Measurements from ENCODE around the gene CBY2. TPM values are rescaled to one million over a fixed set of nuclear protein-coding genes. Genes with fewer than 3 reads are reported as not detected.
"Not testable (repeated sequence)": the region's sequence is repeated elsewhere in the genome, so short reads cannot be mapped to it uniquely, and the experiment has no call there.

CBY2 gene
- total RNA-seq, 2 experiments from 2014 or later: not detected

GRCh38 chr13:45752510-45752909 lies 50.4 kb downstream of the CBY2 start:
- H3K4me1 ChIP-seq (ENCODE audit: insufficient read depth, low read length): no peaks in the 10 kb centered on the region
- TF ChIP-seq, protein P1, sequence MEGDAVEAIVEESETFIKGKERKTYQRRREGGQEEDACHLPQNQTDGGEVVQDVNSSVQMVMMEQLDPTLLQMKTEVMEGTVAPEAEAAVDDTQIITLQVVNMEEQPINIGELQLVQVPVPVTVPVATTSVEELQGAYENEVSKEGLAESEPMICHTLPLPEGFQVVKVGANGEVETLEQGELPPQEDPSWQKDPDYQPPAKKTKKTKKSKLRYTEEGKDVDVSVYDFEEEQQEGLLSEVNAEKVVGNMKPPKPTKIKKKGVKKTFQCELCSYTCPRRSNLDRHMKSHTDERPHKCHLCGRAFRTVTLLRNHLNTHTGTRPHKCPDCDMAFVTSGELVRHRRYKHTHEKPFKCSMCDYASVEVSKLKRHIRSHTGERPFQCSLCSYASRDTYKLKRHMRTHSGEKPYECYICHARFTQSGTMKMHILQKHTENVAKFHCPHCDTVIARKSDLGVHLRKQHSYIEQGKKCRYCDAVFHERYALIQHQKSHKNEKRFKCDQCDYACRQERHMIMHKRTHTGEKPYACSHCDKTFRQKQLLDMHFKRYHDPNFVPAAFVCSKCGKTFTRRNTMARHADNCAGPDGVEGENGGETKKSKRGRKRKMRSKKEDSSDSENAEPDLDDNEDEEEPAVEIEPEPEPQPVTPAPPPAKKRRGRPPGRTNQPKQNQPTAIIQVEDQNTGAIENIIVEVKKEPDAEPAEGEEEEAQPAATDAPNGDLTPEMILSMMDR (IDR thresholded peaks at IDR 0.05): no peak
- no peak overlapping the region for H3K27ac ChIP-seq (ENCODE audit: low read depth in 1 of 2, low read length in 2 of 2)
- intact Hi-C loops (cut with DNase I, micrococcal nuclease): no loop called here
- no peaks in the 10 kb centered on the region for H3K36me3 ChIP-seq (ENCODE audit: insufficient read depth, low read length)
- DNase-seq (no peak), ATAC-seq (ENCODE audit: poor library complexity) (no peak)
- H3K27me3 ChIP-seq (ENCODE audit: control insufficient read depth in 1 of 2, insufficient read depth in 2 of 2, low read length in 2 of 2): no peaks in the 10 kb centered on the region
- no peaks in the 10 kb centered on the region for H3K36me3 Mint-ChIP-seq (ENCODE audit: low read depth)
- no peaks in the 10 kb centered on the region for H3K4me1 Mint-ChIP-seq (ENCODE audit: low read depth)
- no peak overlapping the region for H3K27ac Mint-ChIP-seq
- no peak overlapping the region for H3K4me3 Mint-ChIP-seq
- POLR2A ChIA-PET: no interaction called here
- CTCF ChIA-PET: no interaction called here
- H3K9me3 ChIP-seq (ENCODE audit: control insufficient read depth in 1 of 2, insufficient read depth in 1 of 2, low read length in 2 of 2): no peaks in the 10 kb centered on the region
- no peaks in the 10 kb centered on the region for H3K27me3 Mint-ChIP-seq
- H3K9me3 Mint-ChIP-seq: peaks cover under 1% of the 10 kb centered on the region
- no peak overlapping the region for H3K4me3 ChIP-seq (ENCODE audit: low read length)

GRCh38 chr13:45756498-45756897 lies 54.4 kb downstream of the CBY2 start:
- H3K27ac Mint-ChIP-seq; H3K4me3 Mint-ChIP-seq; H3K36me3 ChIP-seq (ENCODE audit: insufficient read depth, low read length); H3K4me1 ChIP-seq (ENCODE audit: insufficient read depth, low read length); H3K36me3 Mint-ChIP-seq (ENCODE audit: low read depth); intact Hi-C loops (cut with DNase I, micrococcal nuclease); H3K27me3 ChIP-seq (ENCODE audit: control insufficient read depth in 1 of 2, insufficient read depth in 2 of 2, low read length in 2 of 2); H3K27ac ChIP-seq (ENCODE audit: low read depth in 1 of 2, low read length in 2 of 2); DNase-seq; ATAC-seq (ENCODE audit: poor library complexity); H3K4me3 ChIP-seq (ENCODE audit: low read length); CTCF ChIA-PET; H3K9me3 ChIP-seq (ENCODE audit: control insufficient read depth in 1 of 2, insufficient read depth in 1 of 2, low read length in 2 of 2); POLR2A ChIA-PET; H3K27me3 Mint-ChIP-seq; H3K4me1 Mint-ChIP-seq (ENCODE audit: low read depth); H3K9me3 Mint-ChIP-seq: not testable (repeated sequence)

DNA sequence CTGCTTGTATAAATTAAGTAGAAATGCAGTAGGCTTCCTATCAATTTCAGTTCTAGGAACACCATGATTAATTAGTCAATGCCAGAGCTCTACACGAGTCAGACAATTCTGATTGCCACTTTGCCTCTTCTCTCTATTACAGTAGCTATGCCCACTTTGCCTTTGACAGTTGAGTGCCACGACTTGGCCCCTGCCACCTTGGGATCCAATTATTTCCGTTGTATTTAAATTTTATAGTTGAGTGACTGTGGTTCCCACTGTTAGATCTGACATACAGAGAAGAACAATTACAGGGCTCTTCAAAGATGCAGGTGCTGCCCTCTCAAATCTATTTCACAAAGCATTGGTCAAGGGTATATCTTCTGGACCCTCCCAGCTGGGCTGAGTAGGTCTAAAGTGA lies 55.5 kb downstream of the CBY2 start:
- POLR2A ChIA-PET: not testable (repeated sequence)

DNA sequence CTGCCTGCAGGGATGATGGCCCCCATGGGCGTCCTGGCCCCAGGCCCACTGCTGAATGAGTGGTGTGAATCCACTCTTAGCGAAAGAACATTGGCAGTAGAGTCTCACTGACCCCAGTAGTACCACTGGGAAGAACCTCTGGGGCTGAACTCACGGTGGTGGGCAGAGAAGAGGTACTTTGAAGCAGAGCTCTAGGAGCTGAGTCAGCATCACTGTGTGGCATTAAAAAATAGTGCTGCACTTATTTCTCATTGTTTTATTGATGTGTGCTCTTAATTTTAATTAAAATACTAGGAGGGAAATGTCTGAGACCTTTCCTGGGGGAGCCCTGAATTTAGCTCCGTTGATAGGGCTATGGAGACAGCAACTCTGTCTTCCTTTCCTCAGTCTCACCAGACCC lies 61.3 kb downstream of the CBY2 start:
- no peak overlapping the region for H3K27ac ChIP-seq (ENCODE audit: low read depth in 1 of 2, low read length in 2 of 2)
- ATAC-seq (ENCODE audit: poor library complexity): no peak
- no peaks in the 10 kb centered on the region for H3K27me3 Mint-ChIP-seq
- no peaks in the 10 kb centered on the region for H3K9me3 ChIP-seq (ENCODE audit: control insufficient read depth in 1 of 2, insufficient read depth in 1 of 2, low read length in 2 of 2)
- no peaks in the 10 kb centered on the region for H3K27me3 ChIP-seq (ENCODE audit: control insufficient read depth in 1 of 2, insufficient read depth in 2 of 2, low read length in 2 of 2)
- H3K36me3 Mint-ChIP-seq (ENCODE audit: low read depth): peaks cover 4% of the 10 kb centered on the region
- H3K4me3 Mint-ChIP-seq: no peak overlapping the region
- POLR2A ChIA-PET: no interaction called here
- peaks cover 9% of the 10 kb centered on the region for H3K4me1 Mint-ChIP-seq (ENCODE audit: low read depth)
- intact Hi-C loops (cut with DNase I, micrococcal nuclease): no loop called here
- no peak overlapping the region for H3K27ac Mint-ChIP-seq
- no peaks in the 10 kb centered on the region for H3K9me3 Mint-ChIP-seq
- CTCF ChIA-PET: interaction anchor here (0.7 kb wide), 1 partner anchor 51 kb away, joined by 3 read pairs; no protein-coding TSS in a partner anchor
- H3K36me3 ChIP-seq (ENCODE audit: insufficient read depth, low read length): no peaks in the 10 kb centered on the region
- H3K4me1 ChIP-seq (ENCODE audit: insufficient read depth, low read length): no peaks in the 10 kb centered on the region
- no peak for DNase-seq
- TF ChIP-seq, protein P1 (IDR thresholded peaks at IDR 0.05): no peak
- H3K4me3 ChIP-seq (ENCODE audit: low read length): no peak overlapping the region

More for the DNA sequence above, 55.5 kb downstream of the CBY2 start:
- H3K4me1 ChIP-seq (ENCODE audit: insufficient read depth, low read length); H3K9me3 Mint-ChIP-seq; intact Hi-C loops (cut with DNase I, micrococcal nuclease); H3K4me3 Mint-ChIP-seq; H3K27ac ChIP-seq (ENCODE audit: low read depth in 1 of 2, low read length in 2 of 2); ATAC-seq (ENCODE audit: poor library complexity); H3K4me1 Mint-ChIP-seq (ENCODE audit: low read depth); H3K27me3 ChIP-seq (ENCODE audit: control insufficient read depth in 1 of 2, insufficient read depth in 2 of 2, low read length in 2 of 2); H3K4me3 ChIP-seq (ENCODE audit: low read length); H3K36me3 Mint-ChIP-seq (ENCODE audit: low read depth); H3K27me3 Mint-ChIP-seq; CTCF ChIA-PET; DNase-seq; H3K9me3 ChIP-seq (ENCODE audit: control insufficient read depth in 1 of 2, insufficient read depth in 1 of 2, low read length in 2 of 2); H3K27ac Mint-ChIP-seq; H3K36me3 ChIP-seq (ENCODE audit: insufficient read depth, low read length): not testable (repeated sequence)

Other genes with a start within 250 kb of the CBY2 start
- gene COG3, start 237.4 kb upstream of the CBY2 start, total RNA-seq: 10 to 100 TPM; 52.8 to 57.0 TPM
- not detected for gene ERICH6B, start 86.6 kb upstream of the CBY2 start, total RNA-seq
- gene SIAH3, start 149.4 kb downstream of the CBY2 start, total RNA-seq: 1 to 10 TPM; 1.3 to 1.6 TPM